HUES64 (cell line): Measurements from ENCODE around the gene LRRC74B.
"Not testable (repeated sequence)": the region's sequence is repeated elsewhere in the genome, so short reads cannot be mapped to it uniquely, and the experiment has no call there.

Experiments
- H3K27ac ChIP-seq: 2 replicates; pipeline ENCODE4 v1.7.0; 2013; ENCODE audit warnings: low read depth, low read length, inconsistent platforms
- H3K27me3 ChIP-seq: 2 replicates; pipeline ENCODE4 v1.6.1; 2013; ENCODE audit warnings: mild to moderate bottlenecking, low read length; ENCODE audit not compliant: insufficient read depth
- H3K36me3 ChIP-seq: 2 replicates; pipeline ENCODE4 v1.6.1; 2013; ENCODE audit warnings: mild to moderate bottlenecking, low read length; ENCODE audit not compliant: insufficient read depth
- H3K4me1 ChIP-seq: 2 replicates; pipeline ENCODE4 v1.6.1; 2013; ENCODE audit warnings: mild to moderate bottlenecking, low read length, moderate library complexity; ENCODE audit not compliant: insufficient read depth
- H3K4me3 ChIP-seq: 2 replicates; pipeline ENCODE4 v1.5.1; 2013; ENCODE audit warnings: mild to moderate bottlenecking, low read length, moderate library complexity
- H3K9ac ChIP-seq: 2 replicates; pipeline ENCODE4 v1.6.1; 2013; ENCODE audit warnings: mild to moderate bottlenecking, low read depth, low read length
- H3K9me3 ChIP-seq: 2 replicates; pipeline ENCODE4 v1.6.1; 2013; ENCODE audit warnings: low read depth, low read length; ENCODE audit not compliant: insufficient read depth
- WGBS: fragments of 150-250, 120-280 bp; methylation state at CpG from one replicate; pipeline ENCODE4 v1.1.7; 2013; ENCODE audit warnings: missing lambda C conversion rate; 5-methylcytosine and 5-hydroxymethylcytosine counted together

Gene LRRC74B

DNA sequence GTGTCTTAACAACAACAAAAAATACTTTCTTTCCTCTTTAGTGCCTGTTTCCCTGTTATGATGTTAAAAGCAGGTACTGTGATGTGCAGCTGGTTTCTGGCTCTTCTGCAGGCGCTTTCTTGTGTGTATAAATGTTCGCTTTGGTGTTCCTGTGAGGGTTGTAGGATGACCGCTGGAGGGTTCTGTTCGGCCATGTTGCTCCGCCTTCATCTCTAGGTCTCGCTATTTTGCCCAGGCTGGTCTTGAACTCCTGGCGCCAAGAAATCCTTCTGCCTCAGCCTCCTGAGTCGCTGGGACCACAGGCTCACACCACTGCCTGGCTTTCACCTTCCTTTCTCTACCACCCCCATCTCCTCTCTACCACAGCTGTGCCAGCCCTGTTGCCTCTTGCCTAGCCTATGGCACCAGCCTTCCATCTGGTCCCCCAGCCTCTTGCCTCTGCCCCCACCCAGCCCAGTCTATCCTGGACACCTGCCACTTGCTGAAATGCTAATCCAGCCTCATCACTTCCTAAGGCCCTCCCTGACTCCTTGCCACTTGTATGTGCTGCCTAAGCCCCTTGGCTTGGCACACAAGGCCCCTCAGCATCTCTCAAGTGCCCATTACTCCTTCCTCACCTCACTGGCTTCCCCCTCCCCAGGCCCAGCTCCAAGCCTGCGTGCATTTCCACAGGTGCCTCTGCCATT lies 5.5 kb downstream of the LRRC74B start:
- H3K9ac ChIP-seq, result no peak overlapping the region
- no peaks in the 10 kb centered on the region for H3K36me3 ChIP-seq
- H3K4me1 ChIP-seq, result peaks cover 20% of the 10 kb centered on the region
- no peak overlapping the region for H3K27ac ChIP-seq
- H3K4me3 ChIP-seq, result no peak overlapping the region
- H3K9me3 ChIP-seq, result no peaks in the 10 kb centered on the region
- H3K27me3 ChIP-seq, result no peaks in the 10 kb centered on the region
- 83% methylated on average over 9 of the region's 9 CpGs for WGBS

GRCh38 chr22:21051831-21052400 lies 6.2 kb downstream of the LRRC74B start:
- WGBS, result 39% methylated on average over 8 of the region's 8 CpGs
- Histone ChIP-seq H3K9ac (no peak overlapping the region), H3K4me3 (no peak overlapping the region), H3K27me3 (no peaks in the 10 kb centered on the region), H3K4me1 (peaks cover 19% of the 10 kb centered on the region), H3K27ac (no peak overlapping the region), H3K9me3 (no peaks in the 10 kb centered on the region), H3K36me3 (no peaks in the 10 kb centered on the region)

- Histone ChIP-seq H3K27me3 (no peaks in the 10 kb centered on the region), H3K27ac (no peak overlapping the region), H3K4me1 (peaks cover 19% of the 10 kb centered on the region), H3K36me3 (no peaks in the 10 kb centered on the region), H3K9ac (no peak overlapping the region), H3K9me3 (no peaks in the 10 kb centered on the region), H3K4me3 (no peak overlapping the region)
- 92% methylated on average over 8 of the region's 8 CpGs for WGBS
Measured at GRCh38 chr22:21052715-21053459, 7.1 kb downstream of the LRRC74B start.

DNA sequence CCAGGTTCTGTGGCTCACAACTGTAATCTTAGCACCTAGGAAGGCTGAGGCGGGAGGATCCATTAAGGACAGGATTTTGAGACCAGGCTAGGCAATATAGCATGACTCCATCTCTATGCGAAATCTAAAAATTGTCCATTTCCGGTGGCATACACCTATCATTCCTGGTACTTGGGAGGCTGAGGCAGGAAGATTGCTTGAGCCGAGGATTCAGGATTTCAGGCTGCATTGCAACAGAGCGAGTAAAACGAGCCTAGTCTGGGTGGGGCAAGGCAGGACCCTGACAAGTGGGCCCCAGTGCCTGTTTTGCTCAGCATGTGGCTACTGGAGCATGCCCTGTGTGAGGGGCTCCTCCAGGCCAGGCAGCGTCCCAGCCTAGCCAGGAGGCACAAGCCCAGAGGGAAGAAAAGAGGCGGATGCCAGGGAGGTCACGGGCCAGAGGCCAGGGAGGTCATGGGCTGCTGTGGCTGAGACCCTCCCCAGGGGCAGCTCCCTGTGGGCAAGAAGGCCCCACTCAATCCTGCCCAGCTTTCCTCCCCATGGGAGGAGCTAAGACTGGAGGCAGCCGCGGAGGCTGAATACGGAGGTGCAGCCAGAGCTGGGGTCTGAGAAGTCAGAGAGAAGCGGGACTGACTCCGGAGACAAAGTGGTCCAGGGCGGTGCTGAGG lies 8.4 kb downstream of the LRRC74B start:
- WGBS, result 89% methylated on average over 15 of the region's 15 CpGs
- no peak overlapping the region for H3K4me3 ChIP-seq
- H3K4me1 ChIP-seq, result peaks cover 19% of the 10 kb centered on the region
- H3K9ac ChIP-seq, result no peak overlapping the region
- no peaks in the 10 kb centered on the region for H3K36me3 ChIP-seq
- no peaks in the 10 kb centered on the region for H3K27me3 ChIP-seq
- H3K27ac ChIP-seq, result no peak overlapping the region
- no peaks in the 10 kb centered on the region for H3K9me3 ChIP-seq

GRCh38 chr22:21054714-21055563 lies 9.2 kb downstream of the LRRC74B start:
- H3K27me3 ChIP-seq, result no peaks in the 10 kb centered on the region
- H3K9me3 ChIP-seq, result no peaks in the 10 kb centered on the region
- H3K4me3 ChIP-seq, result no peak overlapping the region
- WGBS, result 85% methylated on average over 11 of the region's 11 CpGs
- H3K9ac ChIP-seq, result no peak overlapping the region
- H3K4me1 ChIP-seq, result peaks cover 19% of the 10 kb centered on the region
- no peak overlapping the region for H3K27ac ChIP-seq
- no peaks in the 10 kb centered on the region for H3K36me3 ChIP-seq

- Histone ChIP-seq H3K27me3 (no peaks in the 10 kb centered on the region), H3K4me1 (peaks cover 19% of the 10 kb centered on the region), H3K4me3 (no peak overlapping the region), H3K9ac (no peak overlapping the region), H3K9me3 (no peaks in the 10 kb centered on the region), H3K36me3 (no peaks in the 10 kb centered on the region), H3K27ac (no peak overlapping the region)
- 67% methylated on average over 4 of the region's 4 CpGs for WGBS
Measured at GRCh38 chr22:21055564-21055834, 9.8 kb downstream of the LRRC74B start.

GRCh38 chr22:21055880-21056319 lies 10.2 kb downstream of the LRRC74B start:
- peaks cover 19% of the 10 kb centered on the region for H3K4me1 ChIP-seq
- H3K9ac ChIP-seq, result no peak overlapping the region
- no peaks in the 10 kb centered on the region for H3K27me3 ChIP-seq
- no peaks in the 10 kb centered on the region for H3K9me3 ChIP-seq
- H3K36me3 ChIP-seq, result no peaks in the 10 kb centered on the region
- H3K4me3 ChIP-seq, result no peak overlapping the region
- no peak overlapping the region for H3K27ac ChIP-seq
- 51% methylated on average over 7 of the region's 7 CpGs for WGBS

DNA sequence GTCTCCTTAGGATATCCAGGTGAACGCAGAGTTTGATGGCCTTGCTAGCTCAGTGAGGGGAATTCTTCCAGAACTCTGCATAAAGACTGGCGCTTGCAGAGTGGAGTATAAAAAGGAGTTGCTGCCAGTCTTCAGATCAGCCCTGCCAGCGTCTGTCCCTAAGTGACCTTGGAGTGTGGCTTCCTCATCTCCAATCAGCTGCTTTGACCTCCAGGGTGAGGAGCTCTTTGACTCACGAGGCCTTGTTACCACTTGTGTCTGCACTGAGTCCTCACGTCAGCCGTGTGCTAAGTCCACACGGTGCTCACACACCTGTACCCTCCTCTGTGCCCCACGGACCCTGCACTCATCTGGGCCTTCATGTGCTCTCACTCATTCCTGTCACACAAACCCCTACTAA lies 14.6 kb downstream of the LRRC74B start:
- not testable (repeated sequence) for H3K27ac ChIP-seq, H3K9ac ChIP-seq, H3K27me3 ChIP-seq, H3K36me3 ChIP-seq, H3K4me3 ChIP-seq, H3K4me1 ChIP-seq, H3K9me3 ChIP-seq
- 93% methylated on average over 4 of the region's 8 CpGs for WGBS

DNA sequence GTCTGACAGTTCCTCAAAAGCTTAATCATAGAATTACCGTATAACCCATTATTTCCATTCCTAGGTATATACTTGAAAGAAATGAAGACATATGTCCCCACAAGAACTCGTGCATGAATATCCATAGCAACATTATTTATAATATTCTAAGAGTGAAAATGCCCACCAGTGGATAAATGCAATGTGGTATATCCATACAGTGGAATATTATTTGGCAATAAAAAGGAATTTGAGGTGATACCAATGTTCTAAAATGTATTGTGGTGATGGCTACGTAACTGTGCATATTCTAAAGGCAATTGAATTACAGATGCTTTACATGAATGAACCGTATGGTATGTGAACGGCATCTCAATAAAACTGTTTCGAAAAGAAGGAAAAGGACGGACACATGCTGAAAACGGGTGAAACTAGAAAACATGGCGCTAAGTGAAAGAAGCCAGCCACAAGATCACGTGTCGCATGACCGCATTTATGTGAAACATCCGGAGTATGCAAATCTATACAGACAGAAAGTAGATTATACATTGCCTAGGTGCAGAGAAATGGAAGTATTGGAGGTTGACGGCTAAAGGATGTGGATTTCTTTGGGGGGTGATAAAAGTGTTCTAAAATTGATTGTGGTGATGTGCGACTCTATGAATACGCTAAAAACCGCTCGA lies 16.0 kb downstream of the LRRC74B start:
- 94% methylated on average over 15 of the region's 18 CpGs for WGBS

DNA sequence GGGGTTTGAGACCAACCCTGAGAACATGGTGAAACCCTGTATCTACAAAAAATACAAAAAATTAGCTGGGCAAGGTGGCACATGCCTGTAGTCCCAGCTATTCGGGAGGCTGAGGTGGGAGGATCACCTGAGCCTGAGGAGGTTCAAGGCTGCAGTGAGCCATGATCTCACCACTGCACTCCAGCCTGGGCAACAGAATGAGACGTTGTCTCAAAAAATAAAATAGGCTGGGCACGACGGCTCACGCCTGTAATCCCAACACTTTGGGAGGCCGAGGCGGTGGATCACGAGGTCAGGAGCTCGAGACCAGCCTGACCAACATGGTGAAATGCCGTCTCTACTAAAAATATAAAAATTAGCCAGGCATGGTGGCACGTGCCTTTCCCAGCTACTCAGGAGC lies 18.7 kb downstream of the LRRC74B start:
- not testable (repeated sequence) for H3K9me3 ChIP-seq, H3K27ac ChIP-seq, H3K4me1 ChIP-seq, H3K9ac ChIP-seq, H3K36me3 ChIP-seq, H3K4me3 ChIP-seq, H3K27me3 ChIP-seq
- 95% methylated on average over 11 of the region's 11 CpGs for WGBS

More for the DNA sequence above, 16.0 kb downstream of the LRRC74B start:
- not testable (repeated sequence) for H3K27me3 ChIP-seq, H3K9ac ChIP-seq, H3K4me1 ChIP-seq, H3K36me3 ChIP-seq, H3K27ac ChIP-seq, H3K4me3 ChIP-seq, H3K9me3 ChIP-seq
